ENCODE data around the gene MAPK9.

GRCh38 chr5:180341595-180341994 lies 49.7 kb upstream of the MAPK9 start:
- TF ChIP-seq CTCF (IDR thresholded peaks at IDR 0.05; ENCODE audit: low read depth, low read length, poor library complexity, severe bottlenecking) (no peak), EZH2phosphoT487 (IDR thresholded peaks at IDR 0.05; ENCODE audit: borderline replicate concordance, low read length) (no peak)

Data from DOHH2 (cell line).